ENCODE results near the gene MAPRE3. TPM values are rescaled to one million over a fixed set of nuclear protein-coding genes. Genes with fewer than 3 reads are reported as not detected.

Gene MAPRE3
- total RNA-seq, 4 donors from 2014 or later: 11.5 to 24.2 (median 12.3) TPM

DNA sequence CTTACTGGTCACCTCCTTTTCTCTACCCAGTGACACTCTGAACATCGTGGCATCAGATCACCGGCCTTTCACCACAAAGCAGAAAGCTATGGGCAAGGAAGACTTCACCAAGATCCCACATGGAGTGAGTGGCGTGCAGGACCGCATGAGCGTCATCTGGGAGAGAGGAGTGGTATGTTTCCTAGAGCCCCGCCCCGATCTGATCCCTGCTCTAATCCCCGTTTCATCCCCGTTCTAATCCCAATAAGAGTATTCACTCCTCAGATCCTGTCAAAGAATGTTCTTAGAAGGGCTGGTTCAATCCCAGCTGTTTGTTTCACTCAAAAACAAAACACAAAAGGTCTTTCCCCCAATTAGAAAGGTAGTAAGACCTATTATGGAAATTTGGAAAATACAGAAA is 30.4 kb upstream of the MAPRE3 start:
- TF ChIP-seq, protein P1, sequence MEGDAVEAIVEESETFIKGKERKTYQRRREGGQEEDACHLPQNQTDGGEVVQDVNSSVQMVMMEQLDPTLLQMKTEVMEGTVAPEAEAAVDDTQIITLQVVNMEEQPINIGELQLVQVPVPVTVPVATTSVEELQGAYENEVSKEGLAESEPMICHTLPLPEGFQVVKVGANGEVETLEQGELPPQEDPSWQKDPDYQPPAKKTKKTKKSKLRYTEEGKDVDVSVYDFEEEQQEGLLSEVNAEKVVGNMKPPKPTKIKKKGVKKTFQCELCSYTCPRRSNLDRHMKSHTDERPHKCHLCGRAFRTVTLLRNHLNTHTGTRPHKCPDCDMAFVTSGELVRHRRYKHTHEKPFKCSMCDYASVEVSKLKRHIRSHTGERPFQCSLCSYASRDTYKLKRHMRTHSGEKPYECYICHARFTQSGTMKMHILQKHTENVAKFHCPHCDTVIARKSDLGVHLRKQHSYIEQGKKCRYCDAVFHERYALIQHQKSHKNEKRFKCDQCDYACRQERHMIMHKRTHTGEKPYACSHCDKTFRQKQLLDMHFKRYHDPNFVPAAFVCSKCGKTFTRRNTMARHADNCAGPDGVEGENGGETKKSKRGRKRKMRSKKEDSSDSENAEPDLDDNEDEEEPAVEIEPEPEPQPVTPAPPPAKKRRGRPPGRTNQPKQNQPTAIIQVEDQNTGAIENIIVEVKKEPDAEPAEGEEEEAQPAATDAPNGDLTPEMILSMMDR (IDR thresholded peaks at IDR 0.05): no peak
- no peak for ATAC-seq (ENCODE audit: low FRiP score)

DNA sequence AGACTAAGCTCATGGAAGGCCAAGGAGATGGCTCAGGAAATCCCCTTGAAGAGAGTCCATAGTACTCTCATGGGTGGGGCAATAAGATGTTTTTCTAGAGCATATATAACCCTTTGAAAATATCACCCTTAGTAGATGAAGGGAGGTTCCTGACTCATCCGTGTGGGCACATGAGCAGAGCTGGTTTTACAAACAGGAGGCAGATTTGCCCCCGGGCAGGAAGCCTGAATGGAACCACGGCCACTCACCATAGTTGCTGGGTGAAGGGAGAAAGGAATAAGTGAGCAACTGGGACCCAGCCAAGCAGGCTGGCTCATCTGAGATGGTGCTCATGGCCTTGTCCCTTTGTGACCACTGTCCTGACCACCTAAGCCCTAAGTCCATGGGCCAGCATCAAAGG is 29.0 kb upstream of the MAPRE3 start:
- TF ChIP-seq, protein P1 (IDR thresholded peaks at IDR 0.05): no peak
- DNase-seq (ENCODE audit: low spot score) (no peak), ATAC-seq (ENCODE audit: low FRiP score) (no peak)

More for the DNA sequence above, 30.4 kb upstream of the MAPRE3 start:
- no peak for DNase-seq (ENCODE audit: low spot score)

DNA sequence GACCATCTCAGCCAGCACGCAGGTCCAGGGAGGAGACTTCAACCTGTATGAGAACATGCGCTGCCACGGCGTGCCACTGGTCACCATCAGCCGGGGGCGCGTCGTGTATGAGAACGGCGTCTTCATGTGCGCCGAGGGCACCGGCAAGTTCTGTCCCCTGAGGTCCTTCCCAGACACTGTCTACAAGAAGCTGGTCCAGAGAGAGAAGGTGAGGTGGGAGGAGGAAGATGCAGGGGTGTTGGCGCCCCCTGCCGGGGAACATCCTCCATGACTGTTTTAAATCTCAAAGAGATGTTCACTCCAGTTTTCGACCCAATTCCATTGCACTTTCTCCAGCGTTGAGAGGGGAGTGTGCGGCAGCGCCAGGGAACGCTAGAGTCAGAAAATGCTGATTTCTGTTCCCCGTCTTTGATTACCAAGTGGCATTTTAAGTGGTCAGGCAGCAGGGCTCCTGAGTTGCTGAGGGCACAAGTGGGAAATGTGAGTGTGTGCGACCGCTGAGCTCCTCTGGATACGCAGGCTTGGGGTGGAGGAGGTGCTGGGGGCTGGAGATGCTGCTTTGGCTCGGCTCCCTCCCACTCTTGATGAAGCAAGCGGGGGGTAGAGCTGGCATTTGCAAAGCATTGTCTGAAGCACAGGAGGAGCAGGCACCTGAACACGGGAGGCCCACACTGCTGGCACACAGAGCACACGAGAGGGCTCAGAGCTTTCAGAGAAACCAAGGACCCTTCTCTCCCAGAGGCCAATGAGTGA is 27.7 kb upstream of the MAPRE3 start:
- ATAC-seq (ENCODE audit: low FRiP score) (peak; percentile 33), DNase-seq (ENCODE audit: low spot score) (peak; percentile 56)
- TF ChIP-seq, protein P1 (IDR thresholded peaks at IDR 0.05): peak in 1 of 3 donors; percentile 19

DNA sequence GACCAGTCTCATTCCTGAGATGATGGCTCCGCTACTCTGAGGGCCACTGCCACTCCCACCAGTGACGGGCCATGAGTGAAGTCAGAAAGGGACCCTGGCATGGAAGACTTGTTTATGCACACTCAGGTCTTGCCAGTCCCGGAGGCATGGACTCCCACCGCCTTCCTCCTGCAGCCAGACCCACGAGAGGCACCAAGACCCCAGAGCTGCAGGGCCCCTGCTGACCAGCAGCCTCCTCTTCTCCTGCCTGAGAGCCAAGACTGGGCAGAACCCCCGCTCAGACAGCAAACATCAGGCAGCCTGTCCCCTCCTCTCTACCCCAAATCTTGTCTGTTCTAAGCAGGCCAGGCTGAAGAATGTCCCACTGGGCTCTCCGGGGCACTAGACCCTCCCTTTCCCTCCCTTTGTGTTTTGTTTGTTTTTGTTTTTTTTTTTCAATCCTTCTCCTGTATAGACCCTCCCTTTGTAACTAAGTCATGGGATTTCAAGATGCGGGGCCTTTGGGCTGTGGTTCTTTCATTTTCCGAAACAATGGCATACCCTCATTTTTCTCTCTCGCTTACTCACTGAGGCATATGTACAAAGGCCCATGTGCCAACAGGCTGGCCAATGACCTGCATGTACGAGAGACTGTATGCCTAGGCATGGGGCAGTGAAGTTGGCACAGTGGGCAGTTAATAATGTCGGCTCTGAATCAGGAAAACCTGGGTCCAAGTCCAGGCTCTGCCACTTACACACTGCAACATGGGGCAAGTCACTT is 24.3 kb upstream of the MAPRE3 start:
- ATAC-seq (ENCODE audit: low FRiP score): no peak
- DNase-seq (ENCODE audit: low spot score): no peak

DNA sequence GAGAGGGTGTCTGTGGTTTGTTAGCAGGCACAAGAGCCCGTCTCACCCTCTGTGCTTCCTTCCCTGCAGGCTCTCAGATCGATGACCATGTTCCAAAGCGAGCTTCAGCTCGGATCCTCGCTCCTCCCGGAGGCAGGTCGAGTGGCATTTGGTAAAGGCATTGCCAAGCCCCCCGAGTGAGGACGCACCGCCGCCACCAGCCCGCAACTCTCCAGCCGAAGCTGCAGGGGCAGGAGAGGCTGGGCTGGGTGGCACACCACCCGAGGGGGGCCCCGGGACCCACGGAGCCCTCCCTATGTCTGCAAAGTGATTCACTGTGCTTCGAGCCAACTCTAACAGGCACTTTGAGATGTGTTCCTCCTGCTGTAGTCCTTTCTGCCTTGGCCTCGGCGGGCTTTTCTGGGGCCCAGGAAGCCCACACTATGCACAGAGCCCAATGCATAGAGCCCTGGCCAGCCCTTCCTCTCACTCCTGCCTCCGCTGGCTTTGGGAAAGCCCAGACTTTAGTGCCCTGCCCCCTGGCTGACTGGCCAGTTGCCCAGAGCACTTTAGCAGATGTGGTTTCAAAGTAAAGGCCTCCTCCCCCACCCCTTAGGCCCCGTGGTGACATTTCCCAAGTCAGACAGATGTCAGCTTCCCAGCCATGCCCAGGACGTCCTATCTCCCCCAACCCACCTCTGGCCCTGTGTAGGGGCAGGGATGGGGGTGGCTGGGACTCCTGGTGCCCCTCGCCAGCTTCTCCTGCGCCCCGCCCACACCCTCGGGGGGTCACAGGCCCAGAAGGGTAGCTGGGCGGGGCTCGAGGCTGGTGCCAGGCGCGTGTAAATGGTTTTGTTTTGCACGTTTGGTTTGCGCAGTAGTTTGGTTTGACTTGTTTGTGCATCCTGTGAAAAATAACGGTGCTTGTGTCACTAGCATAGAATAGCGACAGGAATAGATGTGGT is 23.3 kb upstream of the MAPRE3 start:
- TF ChIP-seq, protein P1 (IDR thresholded peaks at IDR 0.05): no peak
- ATAC-seq (ENCODE audit: low FRiP score): no peak
- DNase-seq (ENCODE audit: low spot score): no peak

More for the DNA sequence above, 24.3 kb upstream of the MAPRE3 start:
- TF ChIP-seq, protein P1 (IDR thresholded peaks at IDR 0.05): no peak

DNA sequence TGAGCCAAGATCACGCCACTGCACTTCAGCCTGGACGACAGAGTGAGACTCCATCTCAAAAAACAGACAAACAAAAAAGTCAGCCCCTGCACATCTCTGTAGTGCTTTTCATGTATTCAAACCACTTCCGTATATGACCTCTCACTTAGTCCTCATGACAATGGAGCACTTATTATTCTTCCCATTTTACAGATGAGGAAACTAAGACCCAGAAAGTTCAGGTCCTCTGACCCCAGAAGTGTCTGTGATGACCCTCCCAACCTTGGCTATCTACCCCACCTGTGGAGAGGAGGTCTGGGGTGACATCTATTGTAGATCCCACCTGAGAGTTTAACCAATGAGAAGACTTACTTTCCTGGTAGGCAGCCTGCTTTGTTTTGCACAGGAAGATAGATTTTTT is 21.6 kb upstream of the MAPRE3 start:
- ATAC-seq (ENCODE audit: low FRiP score): no peak
- no peak for DNase-seq (ENCODE audit: low spot score)
- TF ChIP-seq, protein P1 (IDR thresholded peaks at IDR 0.05): no peak

All from omental fat pad (tissue), 4 donors.